ENCODE measurements around the gene NPPA.
"Not testable (repeated sequence)": the region's sequence is repeated elsewhere in the genome, so short reads cannot be mapped to it uniquely, and the experiment has no call there.

The NPPA gene

GRCh38 chr1:11813021-11813420 is 34.6 kb downstream of the NPPA start:
- no peak for DNase-seq (ENCODE audit: low spot score)

GRCh38 chr1:11807133-11807532 is 40.5 kb downstream of the NPPA start:
- no peak for DNase-seq (ENCODE audit: low spot score)

- no peak for DNase-seq (ENCODE audit: low spot score)
Observed at GRCh38 chr1:11806307-11806936, 41.2 kb downstream of the NPPA start.

DNA sequence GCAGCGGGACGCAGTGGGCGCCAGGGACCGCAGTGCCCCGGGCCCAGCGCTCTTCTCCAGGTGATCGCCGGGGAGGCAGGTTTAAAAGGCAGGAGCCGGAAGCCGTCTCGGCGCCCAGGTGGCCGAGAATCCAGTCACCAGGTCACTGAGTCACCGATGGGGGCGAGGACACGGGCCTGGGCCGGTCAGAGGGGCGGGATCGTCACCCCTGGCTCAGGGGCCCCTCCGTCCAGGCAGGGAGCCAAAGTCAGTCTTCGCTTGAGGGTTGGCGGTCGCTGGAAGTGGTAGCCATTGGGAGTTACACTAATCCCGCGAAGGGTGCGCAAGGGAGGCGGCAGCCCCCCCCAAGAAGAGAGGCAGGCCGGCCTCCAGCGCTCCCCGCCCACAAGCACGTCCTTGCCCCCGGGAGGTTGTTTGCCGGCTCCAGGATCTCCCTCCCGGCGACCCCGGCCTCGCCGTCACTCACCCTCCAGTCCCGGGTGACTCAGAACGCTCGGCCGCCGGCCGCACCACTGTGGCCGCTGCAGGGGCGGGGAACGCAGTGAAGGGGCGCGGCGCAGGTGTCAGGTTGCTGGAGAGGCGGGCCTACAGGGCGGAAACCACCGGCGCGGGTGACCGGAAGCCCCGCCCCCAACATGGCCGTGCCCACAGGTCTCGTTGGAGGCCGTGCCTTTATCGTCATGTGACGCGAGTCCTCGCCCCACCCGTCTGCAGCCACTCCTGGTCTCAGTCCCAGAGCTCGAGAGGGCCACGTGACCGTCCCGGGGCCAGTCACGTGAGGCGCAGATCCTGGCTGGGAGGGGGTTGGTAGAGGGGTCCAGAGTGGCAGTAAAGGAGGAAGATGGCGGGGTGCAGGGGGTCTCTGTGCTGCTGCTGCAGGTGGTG is 41.9 kb downstream of the NPPA start, which contains the start of the genes CLCN6 and MTHFR:
Gene CLCN6 (plus strand): TSS at position 770 of the 885 bp plus-strand sequence. CDS start 72 bp downstream, at position 842.
Gene MTHFR (minus strand): TSS at position 543 of the 885 bp plus-strand sequence. CDS start 2,848 bp downstream, outside the sequence.
- DNase-seq (ENCODE audit: low spot score), result peak; percentile 98

DNA sequence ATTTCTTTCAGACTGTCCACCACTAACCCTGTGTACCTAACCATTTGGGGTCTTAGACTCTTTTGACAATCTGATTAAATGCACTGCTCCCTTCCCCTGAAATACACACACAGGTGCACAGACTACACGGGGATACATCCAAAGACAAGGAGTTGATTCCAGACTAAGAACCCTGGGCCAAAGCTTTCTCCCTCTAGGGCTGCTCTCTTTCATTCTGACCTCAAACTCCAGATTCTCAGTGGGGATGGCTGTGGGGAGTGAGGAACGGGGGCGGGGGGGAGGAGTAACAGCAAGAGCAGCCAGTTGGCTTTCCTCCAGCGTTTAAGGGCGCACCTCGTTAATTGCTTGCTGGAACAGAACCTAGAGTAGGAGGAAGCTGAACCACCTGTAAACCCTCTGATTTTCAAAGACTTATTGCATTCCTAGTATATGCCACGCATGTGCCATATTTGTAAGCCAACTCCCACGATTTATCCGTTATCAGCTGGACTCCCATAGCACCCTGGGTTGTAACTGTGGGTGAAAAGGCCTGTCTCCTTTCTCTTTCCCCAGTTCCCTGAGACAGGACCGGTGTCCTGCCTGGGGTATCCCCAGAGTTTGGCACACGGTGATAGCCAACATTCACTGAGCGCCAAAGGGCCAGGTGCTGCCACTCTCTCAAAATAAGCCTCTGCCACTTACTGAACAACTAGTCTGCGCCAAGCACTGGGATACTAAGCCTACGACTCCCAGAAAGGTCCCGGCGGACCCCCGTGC is 42.7 kb downstream of the NPPA start:
- no peak for DNase-seq (ENCODE audit: low spot score)

- DNase-seq (ENCODE audit: low spot score), result not testable (repeated sequence)
Observed at GRCh38 chr1:11803924-11804665, 43.5 kb downstream of the NPPA start.

DNA sequence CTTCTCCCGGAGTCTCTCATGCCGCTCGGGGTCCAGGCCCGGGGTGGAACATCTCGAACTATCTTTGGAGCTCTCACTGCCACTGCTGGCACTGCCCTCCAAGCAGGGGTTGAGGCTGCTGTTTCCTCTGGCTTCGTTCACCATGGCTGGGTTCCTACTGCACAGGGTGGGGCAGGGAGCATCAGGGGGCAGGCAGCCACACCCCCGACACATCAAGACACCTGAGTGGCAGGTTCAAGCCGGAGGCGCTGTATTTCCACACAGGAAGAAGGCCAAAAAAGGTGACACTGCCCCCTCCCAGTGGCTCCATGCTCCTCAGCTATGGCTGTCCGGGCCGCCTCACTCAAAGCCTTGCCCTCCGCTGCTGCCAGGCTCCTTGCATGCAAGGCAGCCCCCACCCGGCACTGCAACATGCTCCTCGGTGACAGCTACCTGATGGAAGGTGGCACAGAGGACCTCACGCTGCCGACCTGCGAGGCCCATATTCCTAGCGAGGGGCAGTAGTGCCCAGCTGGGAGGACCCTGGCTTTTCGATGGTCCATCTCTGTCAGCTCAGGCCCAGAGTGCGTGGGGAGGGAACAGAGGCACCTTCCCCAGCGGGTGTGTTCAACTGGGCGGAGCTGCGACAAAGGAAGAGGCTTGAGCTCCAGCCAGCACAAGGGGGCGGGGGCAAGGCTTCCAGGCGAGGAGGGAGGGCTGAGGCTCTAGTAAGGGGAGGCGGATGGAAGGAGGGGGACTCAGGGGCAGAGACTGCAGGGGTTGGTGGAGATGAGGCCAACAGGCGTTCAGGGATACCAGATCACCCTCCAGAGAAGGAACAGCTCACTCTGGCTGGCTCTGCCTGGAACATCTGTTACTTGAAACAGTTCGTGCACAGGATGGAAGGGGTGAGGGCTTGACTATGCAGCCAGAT is 44.4 kb downstream of the NPPA start:
- peak; percentile 89 for DNase-seq (ENCODE audit: low spot score)

GRCh38 chr1:11802616-11802972 is 45.0 kb downstream of the NPPA start:
- no peak for DNase-seq (ENCODE audit: low spot score)

DNA sequence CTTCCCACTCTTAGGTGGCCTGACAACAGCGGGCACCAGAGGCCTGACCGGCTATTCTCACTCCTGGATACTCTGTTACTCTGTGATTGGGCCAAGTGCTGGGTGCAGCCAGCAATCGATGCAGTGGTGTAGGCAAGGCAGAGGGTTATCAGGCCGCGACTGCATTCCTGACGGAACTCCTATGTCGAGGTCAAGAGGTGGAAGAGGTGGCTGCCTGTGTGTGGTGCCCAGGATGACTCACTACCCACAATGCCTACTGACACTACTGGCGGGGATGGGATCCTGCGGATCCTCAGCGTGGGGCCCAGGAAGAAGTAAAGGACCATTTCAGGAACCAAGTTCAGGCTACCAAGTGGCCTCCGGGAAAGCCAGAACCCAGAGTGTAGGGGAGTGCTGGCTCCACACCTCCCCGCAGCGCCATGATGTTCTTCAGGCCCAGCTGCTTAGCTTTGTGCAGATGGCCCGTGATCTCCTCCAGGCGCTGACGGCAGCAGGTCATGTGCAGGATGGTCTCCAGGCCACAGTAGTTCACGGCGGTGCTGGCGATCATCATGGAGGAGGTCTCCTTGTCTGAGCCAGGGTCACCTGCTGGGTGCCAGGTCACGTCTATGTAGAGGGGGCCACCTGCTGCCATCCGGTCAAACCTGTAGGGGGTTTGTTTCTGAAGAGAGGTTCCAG is 46.7 kb downstream of the NPPA start:
- no peak for DNase-seq (ENCODE audit: low spot score)

GRCh38 chr1:11800391-11800755 is 47.2 kb downstream of the NPPA start:
- no peak for DNase-seq (ENCODE audit: low spot score)

DNA sequence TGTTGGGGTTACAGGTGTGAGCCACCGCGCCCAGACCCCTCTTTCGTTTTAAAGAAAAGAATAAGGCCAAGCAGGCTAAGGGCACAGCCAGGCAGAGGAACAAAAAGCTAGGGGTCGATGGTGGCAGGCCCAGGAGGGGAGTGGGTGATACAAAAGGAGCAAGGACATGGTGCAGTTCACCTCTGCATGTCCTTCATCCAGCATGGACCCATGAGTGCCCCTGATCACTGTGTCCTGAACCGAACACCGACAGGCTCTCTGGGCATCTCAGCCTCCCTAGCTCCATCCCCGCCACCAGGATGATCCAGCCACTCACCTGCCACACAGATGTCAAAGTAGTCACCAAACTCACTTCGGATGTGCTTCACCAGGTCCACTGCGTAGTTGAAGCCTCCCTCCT is 47.7 kb downstream of the NPPA start:
- no peak for DNase-seq (ENCODE audit: low spot score)

DNA sequence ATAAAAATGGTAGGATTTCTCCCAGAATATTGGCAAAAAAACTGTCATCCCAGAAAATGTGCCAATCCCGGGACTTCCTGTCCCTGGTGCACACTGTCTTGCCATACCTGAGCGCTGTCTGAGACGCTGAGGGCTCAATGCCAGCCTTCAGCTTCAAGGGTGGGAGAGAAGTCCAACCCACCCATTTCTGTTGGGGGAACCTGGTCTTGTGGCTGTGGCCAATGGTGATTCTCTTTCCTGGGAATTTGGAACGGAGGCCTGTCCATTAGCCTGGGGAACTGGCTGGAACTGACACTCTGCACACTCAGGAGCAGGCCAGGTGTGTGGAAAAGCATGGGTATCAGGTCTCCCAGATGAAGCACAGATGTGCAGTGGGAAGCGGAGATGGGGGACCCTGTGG is 48.5 kb downstream of the NPPA start:
- DNase-seq (ENCODE audit: low spot score), result no peak

GRCh38 chr1:11797525-11798216 is 49.9 kb downstream of the NPPA start:
- no peak for DNase-seq (ENCODE audit: low spot score)

- DNase-seq (ENCODE audit: low spot score), result no peak
Observed at GRCh38 chr1:11796036-11796828, 51.4 kb downstream of the NPPA start.
